SK-N-SH (cell line): ENCODE measurements around the gene PAX2. TPM values are rescaled to one million over a fixed set of nuclear protein-coding genes. Genes with fewer than 3 reads are reported as not detected.

Experiments used
- CTCF ChIA-PET: fragments of 300-600, 350-600 bp; formaldehyde crosslinking; extraction: SDS; loops from one replicate; lab custom pipeline; 2021; lab: Yijun Ruan, JAX
- POLR2A ChIA-PET: fragments of 350-600 bp; sonication (Branson Sonifier 250); formaldehyde crosslinking; extraction: SDS; loops from one replicate; lab custom pipeline; 2020; ENCODE audit warnings: antibody characterized with exemption, inconsistent platforms; lab: Yijun Ruan, JAX
- DNase-seq: peaks from one replicate; pipeline ENCODE4 v3.0.0; 2012
- H2AFZ ChIP-seq: fragments of 200-600 bp; sonication (generic); 2 replicates; pipeline ENCODE4 v1.8.1; 2016; ENCODE audit warnings: antibody characterized with exemption, mild to moderate bottlenecking, low read depth
- H3F3A ChIP-seq: fragments of 200-600 bp; sonication (generic); replicated peaks from 2 replicates; pipeline ENCODE3; 2016; ENCODE audit warnings: antibody characterized with exemption, mild to moderate bottlenecking; ENCODE audit not compliant: insufficient read depth
- H3K27ac ChIP-seq, 2 experiments: fragments of 200-500 bp in 1 of 2; fragments of 200-600 bp in 1 of 2; sonication (Bioruptor generic) in 1 of 2; sonication (generic), shearing (Covaris generic) in 1 of 2; 2 replicates each; pipeline versions ENCODE4 v1.5.1 to v1.6.1; 2014 to 2016; ENCODE audit warnings: low read depth in 2 of 2, inconsistent platforms in 1 of 2, low read length in 1 of 2, mild to moderate bottlenecking in 1 of 2, mixed read lengths in 1 of 2
- H3K27me3 ChIP-seq: fragments of 200-600 bp; sonication (generic), shearing (Covaris generic); 2 replicates; pipeline ENCODE4 v1.6.1; 2016; ENCODE audit warnings: mixed run types; ENCODE audit not compliant: insufficient read depth
- H3K36me3 ChIP-seq, 2 experiments: fragments of 200-500 bp in 1 of 2; fragments of 200-600 bp in 1 of 2; sonication (Bioruptor generic) in 1 of 2; sonication (generic) in 1 of 2; replicated peaks in 1 of 2; 2 replicates each; pipeline versions ENCODE3 to v1.5.1; 2014 to 2016; ENCODE audit warnings: low read length in 1 of 2, mild to moderate bottlenecking in 1 of 2; ENCODE audit not compliant: insufficient read depth in 2 of 2, control insufficient read depth in 1 of 2
- H3K4me1 ChIP-seq, 2 experiments: fragments of 200-500 bp in 1 of 2; fragments of 200-600 bp in 1 of 2; sonication (Bioruptor generic) in 1 of 2; sonication (generic), shearing (Covaris generic) in 1 of 2; 2 replicates each; pipeline versions ENCODE4 v1.5.1 to v1.6.1; 2014 to 2016; ENCODE audit warnings: low read depth in 1 of 2, low read length in 1 of 2, mixed run types in 1 of 2; ENCODE audit not compliant: insufficient read depth in 2 of 2, control insufficient read depth in 1 of 2
- H3K4me2 ChIP-seq: fragments of 200-600 bp; sonication (generic), shearing (Covaris generic); 2 replicates; pipeline ENCODE4 v1.6.1; 2017; ENCODE audit warnings: mixed run types
- H3K4me3 ChIP-seq, 2 experiments: fragments of 200-500 bp in 1 of 2; fragments of 200-600 bp in 1 of 2; sonication (Bioruptor generic) in 1 of 2; sonication (generic), shearing (Covaris generic) in 1 of 2; 2 replicates each; pipeline versions ENCODE4 v1.5.1 to v1.8.1; 2014 to 2016; ENCODE audit warnings: low read depth in 2 of 2, inconsistent platforms in 1 of 2, low read length in 1 of 2, mild to moderate bottlenecking in 1 of 2, mixed read lengths in 1 of 2, moderate library complexity in 1 of 2
- H3K79me2 ChIP-seq: fragments of 200-600 bp; sonication (generic); 2 replicates; pipeline ENCODE4 v1.8.1; 2017; ENCODE audit warnings: mild to moderate bottlenecking; ENCODE audit not compliant: insufficient read depth
- H3K9ac ChIP-seq: fragments of 200-600 bp; sonication (generic); 2 replicates; pipeline ENCODE4 v1.6.1; 2017; ENCODE audit warnings: mixed run types
- H3K9me2 ChIP-seq: fragments of 200-600 bp; sonication (generic); 2 replicates; pipeline ENCODE4 v1.6.1; 2017; ENCODE audit warnings: mixed run types
- H3K9me3 ChIP-seq: fragments of 200-600 bp; sonication (generic); 2 replicates; pipeline ENCODE4 v1.6.1; 2017; ENCODE audit warnings: mixed run types, mild to moderate bottlenecking, moderate library complexity
- H4K20me1 ChIP-seq: fragments of 200-600 bp; sonication (generic); 2 replicates; pipeline ENCODE4 v1.6.1; 2017; ENCODE audit warnings: mild to moderate bottlenecking, mixed run types; ENCODE audit not compliant: insufficient read depth
- CTCF ChIP-seq: fragments of 200-600 bp; sonication (generic); IDR thresholded peaks from 2 replicates; pipeline ENCODE4 v1.6.1; 2017; ENCODE audit warnings: antibody characterized with exemption, mild to moderate bottlenecking, moderate library complexity
- GABPA ChIP-seq: IDR thresholded peaks from 2 replicates; pipeline ENCODE4 v1.4.0; 2012; ENCODE audit warnings: low read depth, mild to moderate bottlenecking
- GATA2 ChIP-seq: sonication (generic); formaldehyde crosslinking; IDR thresholded peaks from 2 replicates; pipeline ENCODE4 v1.5.0; 2020; ENCODE audit warnings: mild to moderate bottlenecking, missing genetic modification reagents
- IRF3 ChIP-seq: fragments of 150-350 bp; IDR thresholded peaks from 2 replicates; pipeline ENCODE4 v1.6.1; 2016; ENCODE audit warnings: mild to moderate bottlenecking, low read depth, low read length
- MAX ChIP-seq: IDR thresholded peaks from 2 replicates; pipeline ENCODE4 v1.4.0; 2012; ENCODE audit warnings: low read depth
- MEF2A ChIP-seq: IDR thresholded peaks from 2 replicates; pipeline ENCODE4 v1.4.0; 2012; ENCODE audit warnings: low read depth, borderline replicate concordance
- RAD21 ChIP-seq: IDR thresholded peaks from 2 replicates; pipeline ENCODE4 v1.6.1; 2012; ENCODE audit warnings: mild to moderate bottlenecking, low read length
- RCOR1 ChIP-seq: fragments of 150-350 bp; IDR thresholded peaks from 2 replicates; pipeline ENCODE4 v1.6.1; 2017; ENCODE audit warnings: antibody characterized with exemption, low read length
- REST ChIP-seq: IDR thresholded peaks from 2 replicates; pipeline ENCODE4 v1.6.1; 2012; ENCODE audit warnings: mild to moderate bottlenecking, low read depth, low read length, moderate library complexity
- SIN3A ChIP-seq: IDR thresholded peaks from 2 replicates; pipeline ENCODE4 v1.6.1; 2012; ENCODE audit warnings: low read depth, mild to moderate bottlenecking, low read length, moderate library complexity, borderline replicate concordance
- TCF12 ChIP-seq: IDR thresholded peaks from 2 replicates; pipeline ENCODE4 v1.4.0; 2012
- TEAD4 ChIP-seq: IDR thresholded peaks from 2 replicates; pipeline ENCODE4 v1.4.0; 2012; ENCODE audit warnings: mild to moderate bottlenecking, borderline replicate concordance; ENCODE audit not compliant: insufficient read depth
- USF2 ChIP-seq: fragments of 150-350 bp; IDR thresholded peaks from 2 replicates; pipeline ENCODE4 v1.6.1; 2017; ENCODE audit warnings: antibody characterized with exemption, low read length, low read depth, borderline replicate concordance
- YY1 ChIP-seq: IDR thresholded peaks from 2 replicates; pipeline ENCODE4 v1.4.0; 2012; ENCODE audit warnings: low read depth, mild to moderate bottlenecking
- whole genome bisulfite sequencing: methylation state at CpG from one replicate; pipeline ENCODE4 v1.1.6; 2017; ENCODE audit warnings: low lambda C conversion rate; 5-methylcytosine and 5-hydroxymethylcytosine counted together
- polyA plus RNA-seq, 3 experiments: library from polyadenylated mRNA; depleted of rRNA; stranded (reverse); fragments of >200 nt; gene quantifications; 2 replicates each; pipeline ENCODE4 v1.2.3, GENCODE V29; 2012

Gene PAX2
- polyA plus RNA-seq, 1 of the 3 experiments (the other 2 are of a cell fraction) = not detected

GRCh38 chr10:100829933-100830727, 84.7 kb downstream of the PAX2 start:
- WGBS = 29% methylated on average over 41 of the region's 44 CpGs
- H3K4me3 ChIP-seq = no peak overlapping the region
- H3K9me3 ChIP-seq = no peaks in the 10 kb centered on the region
- no peaks in the 10 kb centered on the region for H3K36me3 ChIP-seq
- CTCF ChIA-PET = interaction anchor here (0.9 to 6.5 kb wide), 3 partner anchors 41 to 159 kb away, joined by 3 to 33 read pairs (median 3); partner anchors contain the start of gene PAX2
- no peak overlapping the region for H2AFZ ChIP-seq
- no peaks in the 10 kb centered on the region for H3K79me2 ChIP-seq
- no peaks in the 10 kb centered on the region for H3K9me2 ChIP-seq
- no peak overlapping the region for H3K9ac ChIP-seq
- DNase-seq = no peak
- no peak overlapping the region for H3K4me2 ChIP-seq
- no peak overlapping the region for H3K27ac ChIP-seq
- peaks cover 82% of the 10 kb centered on the region for H3K27me3 ChIP-seq
- TF ChIP-seq TCF12 (no peak), MEF2A (no peak), REST (no peak), MAX (no peak), YY1 (no peak), RCOR1 (no peak), GATA2 (CRISPR knock-in tag) (no peak)
- peaks cover 0 to 17% of the 10 kb centered on the region in 2 experiments; a peak in 1 of 4 replicates for H3K4me1 ChIP-seq
- no peaks in the 10 kb centered on the region for H3F3A ChIP-seq
- POLR2A ChIA-PET = no interaction called here
- no peaks in the 10 kb centered on the region for H4K20me1 ChIP-seq

GRCh38 chr10:100830728-100831111, 85.3 kb downstream of the PAX2 start:
- peaks cover 0 to 17% of the 10 kb centered on the region in 2 experiments; a peak in 1 of 4 replicates for H3K4me1 ChIP-seq
- H3K9me3 ChIP-seq = no peaks in the 10 kb centered on the region
- no peaks in the 10 kb centered on the region for H3F3A ChIP-seq
- TF ChIP-seq IRF3 (no peak), USF2 (no peak), SIN3A (no peak), YY1 (no peak), GABPA (no peak), TEAD4 (no peak), RAD21 (no peak), MEF2A (no peak), CTCF (no peak)
- TF ChIP-seq, all 33 proteins: peak for 0
- Histone ChIP-seq H4K20me1 (no peaks in the 10 kb centered on the region), H3K36me3 (no peaks in the 10 kb centered on the region), H3K27me3 (peaks cover 76% of the 10 kb centered on the region), H3K9me2 (no peaks in the 10 kb centered on the region), H3K4me3 (no peak overlapping the region), H3K79me2 (no peaks in the 10 kb centered on the region), H3K27ac (no peak overlapping the region), H3K9ac (no peak overlapping the region), H2AFZ (no peak overlapping the region), H3K4me2 (no peak overlapping the region)
- ChIA-PET CTCF (interaction anchor here (6.5 kb wide), 1 partner anchor 86 kb away, joined by 33 read pairs; the partner anchor contains the start of gene PAX2), POLR2A (no interaction called here)
- WGBS = 0% methylated on average over 1 of the region's 1 CpG
- no peak for DNase-seq
